C4-2B (cell line): Measurements from ENCODE around the gene GLI3.

ENCODE experiments used
- ZFX ChIP-seq: fragments of 450-650 bp; IDR thresholded peaks from 2 replicates; pipeline ENCODE4 v1.6.1; 2017
- TF ChIP-seq, protein P1 (sequence below): fragments of 450-650 bp; conservative IDR thresholded peaks from 2 replicates; pipeline ENCODE4 v1.5.1; 2017; ENCODE audit warnings: mild to moderate bottlenecking

DNA sequence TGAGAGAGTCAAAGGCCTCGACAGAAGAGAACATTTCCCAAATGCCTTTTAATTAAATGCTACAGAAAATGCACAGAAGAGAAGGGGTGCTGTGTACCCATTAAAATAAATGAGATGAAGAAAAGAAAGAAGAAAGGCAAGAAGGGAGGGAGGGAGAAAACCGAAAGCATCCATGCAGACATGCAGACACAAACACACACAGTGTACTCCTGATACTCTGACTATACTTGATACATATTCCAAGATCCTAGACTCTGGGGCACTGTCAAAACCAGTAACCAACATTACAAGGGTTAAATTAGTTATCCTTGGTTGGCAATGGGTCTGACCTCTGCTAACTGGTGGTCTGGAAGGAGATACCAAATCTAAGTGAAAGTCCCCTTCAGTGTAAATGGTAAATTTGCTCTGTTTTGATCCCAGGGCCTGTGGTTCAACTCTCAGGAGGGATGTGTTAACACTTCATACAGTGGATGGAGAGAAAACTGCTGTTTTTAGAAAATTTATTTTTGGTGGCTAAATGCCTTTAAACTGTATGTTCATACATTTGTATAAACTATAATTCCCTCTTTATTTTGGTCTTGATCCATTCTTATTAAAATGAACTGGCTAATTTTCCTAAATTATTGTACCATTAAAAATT lies 241.3 kb downstream of the GLI3 start:
- TF ChIP-seq, protein P1, sequence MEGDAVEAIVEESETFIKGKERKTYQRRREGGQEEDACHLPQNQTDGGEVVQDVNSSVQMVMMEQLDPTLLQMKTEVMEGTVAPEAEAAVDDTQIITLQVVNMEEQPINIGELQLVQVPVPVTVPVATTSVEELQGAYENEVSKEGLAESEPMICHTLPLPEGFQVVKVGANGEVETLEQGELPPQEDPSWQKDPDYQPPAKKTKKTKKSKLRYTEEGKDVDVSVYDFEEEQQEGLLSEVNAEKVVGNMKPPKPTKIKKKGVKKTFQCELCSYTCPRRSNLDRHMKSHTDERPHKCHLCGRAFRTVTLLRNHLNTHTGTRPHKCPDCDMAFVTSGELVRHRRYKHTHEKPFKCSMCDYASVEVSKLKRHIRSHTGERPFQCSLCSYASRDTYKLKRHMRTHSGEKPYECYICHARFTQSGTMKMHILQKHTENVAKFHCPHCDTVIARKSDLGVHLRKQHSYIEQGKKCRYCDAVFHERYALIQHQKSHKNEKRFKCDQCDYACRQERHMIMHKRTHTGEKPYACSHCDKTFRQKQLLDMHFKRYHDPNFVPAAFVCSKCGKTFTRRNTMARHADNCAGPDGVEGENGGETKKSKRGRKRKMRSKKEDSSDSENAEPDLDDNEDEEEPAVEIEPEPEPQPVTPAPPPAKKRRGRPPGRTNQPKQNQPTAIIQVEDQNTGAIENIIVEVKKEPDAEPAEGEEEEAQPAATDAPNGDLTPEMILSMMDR, result no peak
- TF ChIP-seq ZFX, result no peak
